ENCODE measurements around the gene LPCAT4. TPM values are rescaled to one million over a fixed set of nuclear protein-coding genes. Genes with fewer than 3 reads are reported as not detected.

Gene LPCAT4
- total and polyA plus RNA-seq, 9 donors: 8.9 to 44.3 (median 33.8) TPM

DNA sequence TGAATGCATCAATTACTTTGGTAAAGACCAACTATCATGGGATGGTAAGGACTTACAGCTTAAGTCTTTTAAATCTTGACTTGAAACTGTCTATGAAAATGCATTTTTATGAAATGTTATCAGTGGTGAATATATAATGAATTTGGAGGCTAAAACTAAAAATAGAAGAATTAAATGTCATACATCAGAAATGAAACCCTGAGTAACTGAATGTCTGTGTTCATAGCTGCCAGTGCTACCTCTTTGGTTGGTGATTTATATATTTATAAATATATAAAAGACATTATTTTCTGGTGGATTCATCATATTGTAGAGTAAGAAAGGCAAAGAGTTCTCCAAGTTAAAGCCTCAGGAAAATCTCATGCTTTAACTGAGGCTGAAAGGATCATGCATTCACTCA lies 41.6 kb downstream of the LPCAT4 start:
- Histone ChIP-seq H3K27ac (no peak overlapping the region), H3K9me3 (no peaks in the 10 kb centered on the region), H3K4me3 (no peak overlapping the region), H3K4me1 (ENCODE audit: insufficient read depth) (no peaks in the 10 kb centered on the region), H3K27me3 (no peaks in the 10 kb centered on the region), H3K36me3 (no peaks in the 10 kb centered on the region)
- DNase-seq: no peak
- intact Hi-C loops (cut with DNase I): no loop called here
- no peak for TF ChIP-seq EP300 (IDR thresholded peaks at IDR 0.05)
- TF ChIP-seq POLR2A (IDR thresholded peaks at IDR 0.05): no peak
- TF ChIP-seq CTCF (IDR thresholded peaks at IDR 0.05): no peak

GRCh38 chr15:34324933-34325332 lies 42.1 kb downstream of the LPCAT4 start:
- WGBS, 3 donors: 60 to 82% (median 75%) methylated on average over 1 of the region's 1 CpG
- Histone ChIP-seq H3K4me3 (no peak overlapping the region), H3K27me3 (no peaks in the 10 kb centered on the region), H3K36me3 (no peaks in the 10 kb centered on the region), H3K9me3 (no peaks in the 10 kb centered on the region), H3K4me1 (ENCODE audit: insufficient read depth) (no peaks in the 10 kb centered on the region), H3K27ac (no peak overlapping the region)
- intact Hi-C loops (cut with DNase I): no loop called here
- DNase-seq: no peak
- TF ChIP-seq CTCF (IDR thresholded peaks at IDR 0.05): no peak
- TF ChIP-seq EP300 (IDR thresholded peaks at IDR 0.05): no peak
- TF ChIP-seq POLR2A (IDR thresholded peaks at IDR 0.05): no peak

GRCh38 chr15:34323217-34323616 lies 43.8 kb downstream of the LPCAT4 start:
- Histone ChIP-seq H3K27me3 (no peaks in the 10 kb centered on the region), H3K4me3 (no peak overlapping the region), H3K4me1 (ENCODE audit: insufficient read depth) (no peaks in the 10 kb centered on the region), H3K36me3 (no peaks in the 10 kb centered on the region), H3K27ac (no peak overlapping the region), H3K9me3 (no peaks in the 10 kb centered on the region)
- no peak for DNase-seq
- TF ChIP-seq EP300 (IDR thresholded peaks at IDR 0.05) (no peak), CTCF (IDR thresholded peaks at IDR 0.05) (no peak), POLR2A (IDR thresholded peaks at IDR 0.05) (no peak)
- 93 to 97% (median 95%) methylated on average over 10 of the region's 10 CpGs for WGBS, 3 donors
- intact Hi-C loops (cut with DNase I): no loop called here

DNA sequence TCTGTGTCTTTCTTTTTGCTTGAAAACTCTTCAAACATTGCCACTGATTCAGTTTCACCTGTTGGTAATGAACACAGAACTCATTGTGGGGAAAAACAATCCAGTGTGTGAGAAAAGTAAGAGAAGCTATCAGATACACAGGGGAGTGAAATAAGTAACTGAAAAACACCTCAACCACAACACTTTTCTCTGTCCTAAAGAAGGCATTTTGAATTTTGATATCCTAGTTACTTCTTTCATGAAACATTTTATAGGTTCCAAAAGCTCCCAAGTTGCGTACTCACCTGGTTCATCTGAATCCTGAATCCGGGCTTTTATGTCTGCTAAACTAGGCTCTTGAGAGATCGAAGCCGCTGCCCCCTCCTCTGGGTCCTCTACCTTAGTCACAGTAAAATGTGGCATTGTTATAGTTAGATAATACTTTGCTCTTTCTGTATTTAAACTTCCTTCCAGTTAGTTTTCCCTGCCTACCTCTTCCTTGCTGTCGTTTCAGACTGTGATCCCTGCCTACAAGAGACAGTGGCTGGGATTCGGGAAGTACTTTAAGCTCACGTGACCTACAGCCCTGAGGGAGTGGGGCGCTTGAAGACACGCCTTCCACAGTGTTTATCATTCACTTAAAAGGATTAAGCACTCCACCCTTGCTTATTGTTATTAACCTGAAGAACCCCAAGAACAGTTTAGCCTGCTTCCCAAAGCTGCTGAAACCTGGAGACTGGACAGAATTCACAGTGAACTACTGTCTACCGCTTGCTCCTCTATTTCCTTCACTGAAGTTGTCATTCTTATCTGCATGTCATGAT lies 48.5 kb downstream of the LPCAT4 start:
- peak; percentile 29 to 61 (median 39) for DNase-seq
- no peaks in the 10 kb centered on the region for H3K9me3 ChIP-seq
- intact Hi-C loops (cut with DNase I): no loop called here
- TF ChIP-seq POLR2A (IDR thresholded peaks at IDR 0.05): no peak
- no peak for TF ChIP-seq EP300 (IDR thresholded peaks at IDR 0.05)
- TF ChIP-seq CTCF (IDR thresholded peaks at IDR 0.05): no peak
- no peaks in the 10 kb centered on the region for H3K4me1 ChIP-seq (ENCODE audit: insufficient read depth)
- H3K27me3 ChIP-seq: no peaks in the 10 kb centered on the region
- no peaks in the 10 kb centered on the region for H3K36me3 ChIP-seq
- 3 to 9% (median 6%) methylated on average over 10 of the region's 10 CpGs for WGBS, 3 donors
- no peak overlapping the region for H3K27ac ChIP-seq
- H3K4me3 ChIP-seq: peak overlapping the region; percentile 50

All from ovary (tissue), 9 donors.